ENCODE results near the gene TTC21A. TPM values are rescaled to one million over a fixed set of nuclear protein-coding genes. Genes with fewer than 3 reads are reported as not detected.

Gene TTC21A
- total RNA-seq, 1 experiment from 2014 or later = 5.6 TPM

DNA sequence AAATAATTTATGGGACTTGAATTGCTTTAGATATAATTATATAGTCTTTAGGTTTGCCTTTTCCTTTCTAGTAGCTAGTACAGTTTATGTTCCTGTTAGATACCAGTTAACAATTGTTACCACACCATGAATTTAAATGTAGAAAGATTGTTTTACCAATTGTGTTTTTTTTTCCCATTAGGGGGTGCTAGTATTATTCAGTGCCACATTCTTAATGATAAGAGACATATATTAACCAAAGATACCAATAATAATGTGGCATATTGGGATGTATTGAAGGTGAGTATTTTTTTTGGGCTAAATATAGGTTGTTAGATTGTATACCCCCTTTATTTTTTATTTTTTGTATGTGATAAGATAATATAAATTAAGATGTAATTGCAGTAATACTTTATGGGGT lies 27.9 kb upstream of the TTC21A start:
- peak; percentile 29; the same call in 1 of the 2 replicates for TF ChIP-seq RAD21 (IDR thresholded peaks at IDR 0.05; ENCODE audit: low read depth)
- no peak for TF ChIP-seq EZH2phosphoT487 (IDR thresholded peaks at IDR 0.05; ENCODE audit: borderline replicate concordance)
- no peak for TF ChIP-seq ELF1 (IDR thresholded peaks at IDR 0.05; ENCODE audit: borderline replicate concordance, low read depth)
- TF ChIP-seq CTCF (IDR thresholded peaks at IDR 0.05 in 2 of 3, conservative IDR thresholded peaks at IDR 0.05 in 1 of 3; ENCODE audit: borderline replicate concordance in 1 of 3, insufficient read depth in 1 of 3, low read depth in 2 of 3, low read length in 2 of 3) = 0 out of 6 replicates have a peak, but pooled peaks of 2 of the 3 experiments have one; percentile 9 to 11

GRCh38 chr3:39080026-39080425 lies 27.5 kb upstream of the TTC21A start:
- Histone ChIP-seq H3K4me3 (replicated peaks in 1 of 2; ENCODE audit: low read depth in 1 of 2, low read length in 2 of 2) (no peak overlapping the region), H3K9ac (ENCODE audit: low read length) (no peak overlapping the region), H3K27me3 (ENCODE audit: insufficient read depth, low read length) (no peaks in the 10 kb centered on the region), H3K4me2 (ENCODE audit: low read length) (no peak overlapping the region), H3K27ac (ENCODE audit: low read depth, low read length) (no peak overlapping the region), H3K4me1 (ENCODE audit: control insufficient read depth in 1 of 2, insufficient read depth in 2 of 2, low read length in 2 of 2) (no peaks in the 10 kb centered on the region), H3K9me3 (ENCODE audit: control insufficient read depth in 1 of 2, insufficient read depth in 1 of 2, low read depth in 1 of 2, low read length in 2 of 2) (no peaks in the 10 kb centered on the region), H4K20me1 (ENCODE audit: insufficient read depth) (0 out of 2 replicates have a peak, but pooled peaks cover 7% of the 10 kb centered on the region), H3K79me2 (ENCODE audit: insufficient read depth, low read length) (no peaks in the 10 kb centered on the region), H3K9me2 (ENCODE audit: insufficient read depth) (no peaks in the 10 kb centered on the region), H2AFZ (ENCODE audit: low read depth, low read length, poor library complexity, severe bottlenecking) (no peak overlapping the region), H3K36me3 (ENCODE audit: control insufficient read depth in 1 of 2, insufficient read depth in 2 of 2, low read length in 2 of 2) (peaks cover 0 to 13% of the 10 kb centered on the region in 2 experiments; a peak in 2 of 4 replicates)
- TF ChIP-seq JUND (IDR thresholded peaks at IDR 0.05) = no peak
- TF ChIP-seq EZH2phosphoT487 (IDR thresholded peaks at IDR 0.05; ENCODE audit: borderline replicate concordance) = no peak
- TF ChIP-seq SRF (IDR thresholded peaks at IDR 0.05; ENCODE audit: low read depth) = no peak
- CTCF ChIA-PET = interaction anchor here (1.5 kb wide), 1 partner anchor 208 kb away, joined by 4 read pairs; no protein-coding TSS in a partner anchor
- ATAC-seq (no peak), DNase-seq (ENCODE audit: low read depth, low spot score) (no peak)
- RAD21 ChIA-PET (ENCODE audit: low non-redundant PET in 1 of 2, low total read pairs in 2 of 2, uncharacterized antibody in 2 of 2, unreplicated experiment in 2 of 2) = no interaction called here
- POLR2A ChIA-PET = no interaction called here
- intact Hi-C loops (cut with micrococcal nuclease) = no loop called here
- BruUV-seq (replicated peaks) = no TSS peak

More for the DNA sequence above, 27.9 kb upstream of the TTC21A start:
- BruUV-seq (replicated peaks) = no TSS peak
- 0 out of 2 replicates have a peak, but pooled peaks cover 7% of the 10 kb centered on the region for H4K20me1 ChIP-seq (ENCODE audit: insufficient read depth)
- intact Hi-C loops (cut with micrococcal nuclease) = loop anchor here (2.0 kb wide), 1 partner anchor 73 kb away; no protein-coding TSS in a partner anchor
- ChIA-PET CTCF (interaction anchor here (1.5 kb wide), 1 partner anchor 209 kb away, joined by 4 read pairs; no protein-coding TSS in a partner anchor), RAD21 (ENCODE audit: low non-redundant PET in 1 of 2, low total read pairs in 2 of 2, uncharacterized antibody in 2 of 2, unreplicated experiment in 2 of 2) (no interaction called here), POLR2A (no interaction called here)
- H3K4me3 ChIP-seq (replicated peaks in 1 of 2; ENCODE audit: low read depth in 1 of 2, low read length in 2 of 2) = no peak overlapping the region
- no peaks in the 10 kb centered on the region for H3K9me3 ChIP-seq (ENCODE audit: control insufficient read depth in 1 of 2, insufficient read depth in 1 of 2, low read depth in 1 of 2, low read length in 2 of 2)
- ATAC-seq (no peak), DNase-seq (ENCODE audit: low read depth, low spot score) (no peak)
- no peak overlapping the region for H3K9ac ChIP-seq (ENCODE audit: low read length)
- H3K79me2 ChIP-seq (ENCODE audit: insufficient read depth, low read length) = no peaks in the 10 kb centered on the region
- no peaks in the 10 kb centered on the region for H3K4me1 ChIP-seq (ENCODE audit: control insufficient read depth in 1 of 2, insufficient read depth in 2 of 2, low read length in 2 of 2)
- H2AFZ ChIP-seq (ENCODE audit: low read depth, low read length, poor library complexity, severe bottlenecking) = no peak overlapping the region
- H3K27me3 ChIP-seq (ENCODE audit: insufficient read depth, low read length) = no peaks in the 10 kb centered on the region
- H3K9me2 ChIP-seq (ENCODE audit: insufficient read depth) = no peaks in the 10 kb centered on the region
- H3K4me2 ChIP-seq (ENCODE audit: low read length) = no peak overlapping the region
- peaks cover 0 to 12% of the 10 kb centered on the region in 2 experiments; a peak in 2 of 4 replicates for H3K36me3 ChIP-seq (ENCODE audit: control insufficient read depth in 1 of 2, insufficient read depth in 2 of 2, low read length in 2 of 2)
- no peak overlapping the region for H3K27ac ChIP-seq (ENCODE audit: low read depth, low read length)

Measured in HCT116 (cell line).